ENCODE data around the gene NCOA1. TPM values are rescaled to one million over a fixed set of nuclear protein-coding genes. Genes with fewer than 3 reads are reported as not detected.

NCOA1 gene
- polyA plus RNA-seq, 4 donors = 38.7 to 49.8 (median 47.1) TPM

- DNase-seq (ENCODE audit: low read depth in 4 of 4, low spot score in 2 of 4) = no peak
Measured at GRCh38 chr2:24620936-24621335, 129.9 kb downstream of the NCOA1 start.

GRCh38 chr2:24621779-24622538 is 130.9 kb downstream of the NCOA1 start:
- DNase-seq (ENCODE audit: low read depth in 4 of 4, low spot score in 2 of 4) = no peak

DNA sequence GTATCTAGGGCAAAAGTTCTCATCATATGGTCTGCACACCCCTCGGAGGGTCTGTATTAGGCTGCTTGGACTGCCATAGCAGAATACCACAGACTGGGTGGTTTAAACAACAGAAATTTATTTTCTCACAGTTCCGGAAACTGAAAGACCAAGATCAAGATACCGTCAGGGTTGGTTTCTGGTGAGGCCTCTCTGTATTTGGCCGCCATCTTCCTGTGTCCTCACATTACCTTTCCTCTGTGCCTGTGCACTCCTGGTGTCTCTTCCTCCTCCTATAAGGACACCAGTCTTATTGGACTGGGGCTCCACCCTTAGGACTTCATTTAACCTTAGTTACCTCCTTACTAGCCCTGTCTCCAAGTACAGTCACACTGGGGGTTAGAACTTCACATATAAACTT is 132.5 kb downstream of the NCOA1 start:
- DNase-seq (ENCODE audit: low read depth in 4 of 4, low spot score in 2 of 4) = no peak

- no peak for DNase-seq (ENCODE audit: low read depth in 4 of 4, low spot score in 2 of 4)
Measured at GRCh38 chr2:24625728-24626127, 134.7 kb downstream of the NCOA1 start.

DNA sequence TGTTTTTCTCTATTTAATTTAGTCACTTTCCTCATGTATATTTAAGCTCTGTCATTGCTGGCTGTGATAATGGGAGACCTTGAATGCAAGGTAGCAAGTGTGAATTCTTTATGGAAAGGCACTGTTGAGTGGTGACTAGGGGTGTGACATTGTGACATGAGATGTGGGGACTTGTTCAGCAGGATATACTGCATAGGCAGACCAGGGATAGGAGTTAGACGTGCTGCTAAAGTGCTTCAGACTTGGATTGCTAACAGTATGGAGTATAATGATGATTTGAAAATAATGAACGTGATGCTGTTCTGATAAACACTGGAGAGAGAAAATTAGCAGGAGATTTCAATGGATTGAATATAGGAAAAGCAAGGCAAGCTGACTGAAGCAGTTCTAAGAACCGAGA is 135.1 kb downstream of the NCOA1 start:
- DNase-seq (ENCODE audit: low read depth in 4 of 4, low spot score in 2 of 4) = no peak

DNA sequence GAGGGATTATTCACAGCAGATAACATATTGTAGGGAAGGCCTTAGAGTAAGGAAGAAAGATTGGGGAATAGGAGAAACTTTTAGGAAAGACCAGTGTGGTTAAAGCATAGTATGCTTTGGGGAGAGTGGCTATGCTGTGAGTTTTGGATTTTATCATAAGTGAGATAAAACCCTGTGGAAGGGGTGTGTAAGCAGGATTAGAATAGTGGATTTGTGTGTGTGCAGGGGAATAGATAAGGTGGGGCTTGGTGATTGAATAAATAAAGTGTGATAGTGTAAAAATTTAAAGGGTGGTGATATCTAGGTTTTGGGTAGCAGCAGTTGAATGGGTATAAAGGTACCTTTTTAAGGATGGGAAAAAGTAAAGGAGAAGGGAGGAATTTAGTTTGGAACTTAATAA is 137.7 kb downstream of the NCOA1 start:
- DNase-seq (ENCODE audit: low read depth in 4 of 4, low spot score in 2 of 4) = no peak

DNA sequence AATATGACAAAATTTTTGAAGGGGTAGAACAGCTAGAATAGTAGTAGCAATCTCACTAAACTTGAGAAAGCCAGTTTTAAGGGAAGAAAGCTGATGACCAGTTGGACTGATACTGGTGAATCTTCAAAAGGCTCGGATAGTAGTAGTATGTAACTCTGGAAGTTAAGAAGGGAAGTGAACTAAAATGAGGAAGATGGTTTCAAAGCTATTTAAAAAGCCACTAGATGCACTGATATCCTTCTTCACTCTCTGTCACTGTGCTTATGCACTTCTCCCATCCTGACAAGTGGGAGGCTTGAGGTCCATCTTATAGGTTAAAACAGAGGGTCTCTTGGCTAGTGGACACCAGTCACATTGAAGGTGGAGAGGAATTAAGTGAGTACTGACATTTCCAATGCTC is 141.1 kb downstream of the NCOA1 start:
- no peak for DNase-seq (ENCODE audit: low read depth in 4 of 4, low spot score in 2 of 4)

DNA sequence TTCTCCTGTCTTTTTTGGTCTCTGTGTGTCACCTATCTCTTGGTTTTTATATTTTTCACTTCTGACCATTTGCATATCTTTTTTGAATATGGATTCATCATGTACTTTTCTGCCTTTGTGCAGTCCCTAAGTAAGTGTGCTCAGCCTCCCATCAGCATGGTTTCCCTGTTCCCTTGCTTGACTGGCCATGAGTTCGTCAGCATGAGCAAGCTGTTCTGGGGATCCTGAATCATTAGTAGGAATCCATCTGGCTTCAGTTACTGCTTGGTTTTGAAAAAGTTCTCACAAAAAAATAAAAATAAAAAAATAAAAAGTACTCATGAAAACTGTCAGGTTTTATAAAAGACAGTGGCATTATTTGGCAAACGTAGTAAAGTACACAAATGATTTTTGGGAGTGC is 144.1 kb downstream of the NCOA1 start:
- DNase-seq (ENCODE audit: low read depth in 4 of 4, low spot score in 2 of 4) = no peak

DNA sequence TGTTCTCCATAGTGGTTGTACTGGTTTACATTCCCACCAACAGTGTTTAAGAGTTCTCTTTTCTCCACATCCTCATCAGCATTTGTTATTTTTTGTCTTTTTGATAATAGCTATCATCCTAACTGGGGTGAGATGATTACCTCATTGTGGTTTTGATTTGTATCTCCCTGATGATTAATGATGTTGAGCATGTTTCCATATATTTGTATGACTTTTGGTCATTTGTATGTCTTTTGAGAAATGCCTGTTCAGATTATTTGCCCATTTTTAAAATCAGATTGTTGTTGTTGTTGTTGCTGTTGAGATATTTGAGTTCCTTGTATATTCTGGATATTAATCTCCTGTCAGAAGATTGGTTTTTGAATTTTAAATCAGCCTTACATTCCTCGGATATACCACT is 147.5 kb downstream of the NCOA1 start:
- no peak for DNase-seq (ENCODE audit: low read depth in 4 of 4, low spot score in 2 of 4)

DNA sequence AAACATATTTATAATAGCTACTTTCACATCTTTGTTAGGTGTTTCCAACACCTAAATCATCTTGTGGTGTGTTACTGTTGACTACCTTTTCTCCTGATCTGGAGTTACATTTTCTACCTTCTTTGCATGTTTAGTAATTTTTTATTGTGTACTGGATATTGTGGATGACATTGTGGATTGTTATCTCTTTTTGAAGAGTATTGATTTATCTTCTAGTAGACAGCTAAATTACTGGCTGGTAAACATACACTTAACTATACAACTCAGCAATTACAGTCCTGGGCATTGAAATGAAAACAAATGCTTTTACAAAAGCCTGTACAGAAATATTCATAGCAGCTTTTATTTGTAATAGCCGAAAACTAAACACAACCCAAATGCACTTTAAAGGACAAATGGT is 151.3 kb downstream of the NCOA1 start:
- no peak for DNase-seq (ENCODE audit: low read depth in 4 of 4, low spot score in 2 of 4)

- no peak for DNase-seq (ENCODE audit: low read depth in 4 of 4, low spot score in 2 of 4)
Measured at GRCh38 chr2:24643051-24643450, 152.0 kb downstream of the NCOA1 start.

- DNase-seq (ENCODE audit: low read depth in 4 of 4, low spot score in 2 of 4) = no peak
Measured at GRCh38 chr2:24644032-24644431, 153.0 kb downstream of the NCOA1 start.

GRCh38 chr2:24650997-24651642 is 160.1 kb downstream of the NCOA1 start:
- DNase-seq (ENCODE audit: low read depth in 4 of 4, low spot score in 2 of 4) = no peak

- DNase-seq (ENCODE audit: low read depth in 4 of 4, low spot score in 2 of 4) = no peak
Measured at GRCh38 chr2:24651643-24652003, 160.6 kb downstream of the NCOA1 start.

GRCh38 chr2:24652265-24653182 is 161.5 kb downstream of the NCOA1 start:
- DNase-seq (ENCODE audit: low read depth in 4 of 4, low spot score in 2 of 4) = no peak

GRCh38 chr2:24657818-24658217 is 166.8 kb downstream of the NCOA1 start:
- no peak for DNase-seq (ENCODE audit: low read depth in 4 of 4, low spot score in 2 of 4)

GRCh38 chr2:24658531-24659202 is 167.6 kb downstream of the NCOA1 start:
- no peak for DNase-seq (ENCODE audit: low read depth in 4 of 4, low spot score in 2 of 4)

GRCh38 chr2:24659862-24660261 is 168.8 kb downstream of the NCOA1 start:
- DNase-seq (ENCODE audit: low read depth in 4 of 4, low spot score in 2 of 4) = no peak

- DNase-seq (ENCODE audit: low read depth in 4 of 4, low spot score in 2 of 4) = no peak
Measured at GRCh38 chr2:24667542-24667941, 176.5 kb downstream of the NCOA1 start.

GRCh38 chr2:24671230-24671629 is 180.2 kb downstream of the NCOA1 start:
- DNase-seq (ENCODE audit: low read depth in 4 of 4, low spot score in 2 of 4) = no peak

- no peak for DNase-seq (ENCODE audit: low read depth in 4 of 4, low spot score in 2 of 4)
Measured at GRCh38 chr2:24672589-24672988, 181.5 kb downstream of the NCOA1 start.

All from left renal cortex interstitium (tissue), 4 donors.